Liver (tissue), 9 donors: ENCODE measurements around the gene RAD23A. TPM values are rescaled to one million over a fixed set of nuclear protein-coding genes. Genes with fewer than 3 reads are reported as not detected.

Experiments used
- DNase-seq: peaks from one replicate; pipeline ENCODE4 v3.0.0-alpha.2; 2017; ENCODE audit warnings: low spot score
- H3K27ac ChIP-seq, 2 donors: one replicate each; pipeline ENCODE4 v1.7.0; 2013; ENCODE audit warnings: inconsistent platforms in 2 of 2, low read length in 2 of 2, control low read depth in 1 of 2, low read depth in 1 of 2, mild to moderate bottlenecking in 1 of 2
- H3K27me3 ChIP-seq, 4 donors: one replicate each; pipeline versions ENCODE4 v1.6.1 to v1.7.0; 2013; ENCODE audit warnings: low read length in 3 of 4, inconsistent platforms in 1 of 4, mild to moderate bottlenecking in 1 of 4, moderate library complexity in 1 of 4; ENCODE audit not compliant: control insufficient read depth in 4 of 4, insufficient read depth in 4 of 4
- H3K36me3 ChIP-seq, 4 donors: one replicate each; pipeline versions ENCODE4 v1.6.1 to v1.7.0; 2013; ENCODE audit warnings: low read length in 3 of 4, mild to moderate bottlenecking in 3 of 4, low read depth in 1 of 4, moderate library complexity in 1 of 4; ENCODE audit not compliant: control insufficient read depth in 4 of 4, insufficient read depth in 3 of 4
- H3K4me1 ChIP-seq, 4 donors: one replicate each; pipeline versions ENCODE4 v1.6.1 to v1.7.0; 2013; ENCODE audit warnings: low read length in 3 of 4, mild to moderate bottlenecking in 3 of 4, moderate library complexity in 1 of 4; ENCODE audit not compliant: control insufficient read depth in 4 of 4, insufficient read depth in 4 of 4
- H3K4me3 ChIP-seq, 3 donors: one replicate each; pipeline versions ENCODE4 v1.6.1 to v1.7.0; 2013; ENCODE audit warnings: low read length in 3 of 3, control low read depth in 1 of 3, low read depth in 1 of 3, mild to moderate bottlenecking in 1 of 3
- H3K9ac ChIP-seq, 2 donors: one replicate each; pipeline ENCODE4 v1.7.0; 2013; ENCODE audit warnings: low read length in 2 of 2, mild to moderate bottlenecking in 2 of 2, moderate library complexity in 2 of 2, control low read depth in 1 of 2, low read depth in 1 of 2
- H3K9me3 ChIP-seq, 4 donors: one replicate each; pipeline versions ENCODE4 v1.6.1 to v1.7.0; 2013; ENCODE audit warnings: low read length in 3 of 4; ENCODE audit not compliant: control insufficient read depth in 4 of 4
- EGR1 ChIP-seq, 2 donors: IDR thresholded peaks; 2 replicates each; pipeline ENCODE4 v1.6.1; 2016 to 2018; ENCODE audit warnings: antibody characterized with exemption in 2 of 2, low read depth in 2 of 2
- FOXA1 ChIP-seq: IDR thresholded peaks from 2 replicates; pipeline ENCODE4 v1.6.1; 2016; ENCODE audit warnings: antibody characterized with exemption
- FOXA2 ChIP-seq: IDR thresholded peaks from 2 replicates; pipeline ENCODE4 v1.6.1; 2016; ENCODE audit warnings: antibody characterized with exemption
- GABPA ChIP-seq, 2 donors: IDR thresholded peaks in 1 of 2; conservative IDR thresholded peaks in 1 of 2; 2 replicates each; pipeline ENCODE4 v1.6.1; 2016; ENCODE audit warnings: antibody characterized with exemption in 2 of 2, mild to moderate bottlenecking in 1 of 2, moderate library complexity in 1 of 2
- HNF4G ChIP-seq: IDR thresholded peaks from 2 replicates; pipeline ENCODE4 v1.6.1; 2016; ENCODE audit warnings: antibody characterized with exemption
- JUND ChIP-seq, 2 donors: IDR thresholded peaks; 2 replicates each; pipeline ENCODE4 v1.6.1; 2016; ENCODE audit warnings: antibody characterized with exemption in 2 of 2
- NR2F2 ChIP-seq: IDR thresholded peaks from 2 replicates; pipeline ENCODE4 v1.6.1; 2016; ENCODE audit warnings: antibody characterized with exemption
- RAD21 ChIP-seq, 2 donors: IDR thresholded peaks; 2 replicates each; pipeline ENCODE4 v1.6.1; 2016; ENCODE audit warnings: antibody characterized with exemption in 2 of 2, mild to moderate bottlenecking in 2 of 2
- SP1 ChIP-seq: IDR thresholded peaks from 2 replicates; pipeline ENCODE4 v1.6.1; 2018; ENCODE audit warnings: antibody characterized with exemption, mild to moderate bottlenecking
- WGBS: extraction: QIAGEN DNeasy Blood & Tissue Kit; methylation state at CpG from one replicate; pipeline ENCODE4 v1.1.7; 2013; 5-methylcytosine and 5-hydroxymethylcytosine counted together
- polyA plus RNA-seq, 2 donors: library from polyadenylated mRNA; stranded (reverse) in 1 of 2; unstranded in 1 of 2; fragments of 200-250 nt in 1 of 2; fragments of >200 nt in 1 of 2; fragmentation: Nextera tagmentation in 1 of 2; extraction: Ambion mirVana in 1 of 2; gene quantifications; one replicate each; pipeline versions ENCODE4 v1.2.1 to v1.2.3, GENCODE V29; 2013 to 2015
- total RNA-seq, 2 donors: library from RNA; depleted of rRNA; stranded (reverse); fragments of >200 nt; gene quantifications; one replicate each; pipeline ENCODE4 v1.2.3, GENCODE V29; 2014
- TF ChIP-seq, protein P1 (sequence below): IDR thresholded peaks from 2 replicates; pipeline ENCODE4 v1.6.1; 2016; ENCODE audit warnings: antibody characterized with exemption
- TF ChIP-seq, protein P2 (sequence below): fragments of 150-350 bp; IDR thresholded peaks from 2 replicates; pipeline ENCODE4 v1.5.1; 2017; ENCODE audit warnings: improper control_type of control experiment, low read depth, low read length; ENCODE audit not compliant: missing input control
- TF ChIP-seq, protein P3 (sequence below): IDR thresholded peaks from 2 replicates; pipeline ENCODE4 v1.6.1; 2016; ENCODE audit warnings: antibody characterized with exemption
- TF ChIP-seq, protein P4 (sequence below): IDR thresholded peaks from 2 replicates; pipeline ENCODE4 v1.6.1; 2016; ENCODE audit warnings: antibody characterized with exemption, mild to moderate bottlenecking
- donor health status: healthy.
- donor health status: healthy.
- donor health status: healthy.
- donor health status: healthy.
- donor health status: healthy.

The RAD23A gene
- total and polyA plus RNA-seq, 4 donors, result 42.9 to 112 (median 66.8) TPM

DNA sequence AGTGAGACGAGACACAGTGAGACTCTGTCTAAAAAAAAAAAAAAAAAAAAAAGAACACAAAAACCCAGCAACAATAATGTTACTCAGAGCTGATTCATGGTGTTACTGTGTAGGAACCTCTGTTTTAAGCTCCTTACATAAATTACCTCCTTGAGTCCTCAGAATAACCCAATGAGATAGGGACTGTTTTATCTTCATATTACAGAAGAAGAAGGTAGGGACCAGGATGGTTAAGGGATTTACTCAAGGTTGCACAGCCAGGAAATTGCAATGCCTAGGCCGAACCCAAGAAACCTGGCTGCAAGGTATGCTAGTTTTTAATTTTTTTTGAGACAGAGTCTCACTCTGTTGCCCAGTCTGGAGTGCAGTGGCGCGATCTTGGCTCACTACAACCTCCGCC is 22.2 kb downstream of the RAD23A start:
- no peaks in the 10 kb centered on the region for H3K27me3 ChIP-seq
- H3K9me3 ChIP-seq, result no peaks in the 10 kb centered on the region
- H3K9ac ChIP-seq, result no peak overlapping the region
- H3K27ac ChIP-seq, result no peak overlapping the region
- WGBS, result 95% methylated on average over 5 of the region's 5 CpGs
- no peak overlapping the region for H3K4me3 ChIP-seq
- TF ChIP-seq FOXA1 (no peak), EGR1 (IDR thresholded peaks at IDR 0.05; ENCODE audit: low read depth in 2 of 2) (no peak)
- TF ChIP-seq, protein P1, sequence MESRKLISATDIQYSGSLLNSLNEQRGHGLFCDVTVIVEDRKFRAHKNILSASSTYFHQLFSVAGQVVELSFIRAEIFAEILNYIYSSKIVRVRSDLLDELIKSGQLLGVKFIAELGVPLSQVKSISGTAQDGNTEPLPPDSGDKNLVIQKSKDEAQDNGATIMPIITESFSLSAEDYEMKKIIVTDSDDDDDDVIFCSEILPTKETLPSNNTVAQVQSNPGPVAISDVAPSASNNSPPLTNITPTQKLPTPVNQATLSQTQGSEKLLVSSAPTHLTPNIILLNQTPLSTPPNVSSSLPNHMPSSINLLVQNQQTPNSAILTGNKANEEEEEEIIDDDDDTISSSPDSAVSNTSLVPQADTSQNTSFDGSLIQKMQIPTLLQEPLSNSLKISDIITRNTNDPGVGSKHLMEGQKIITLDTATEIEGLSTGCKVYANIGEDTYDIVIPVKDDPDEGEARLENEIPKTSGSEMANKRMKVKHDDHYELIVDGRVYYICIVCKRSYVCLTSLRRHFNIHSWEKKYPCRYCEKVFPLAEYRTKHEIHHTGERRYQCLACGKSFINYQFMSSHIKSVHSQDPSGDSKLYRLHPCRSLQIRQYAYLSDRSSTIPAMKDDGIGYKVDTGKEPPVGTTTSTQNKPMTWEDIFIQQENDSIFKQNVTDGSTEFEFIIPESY, result no peak
- TF ChIP-seq, protein P2, sequence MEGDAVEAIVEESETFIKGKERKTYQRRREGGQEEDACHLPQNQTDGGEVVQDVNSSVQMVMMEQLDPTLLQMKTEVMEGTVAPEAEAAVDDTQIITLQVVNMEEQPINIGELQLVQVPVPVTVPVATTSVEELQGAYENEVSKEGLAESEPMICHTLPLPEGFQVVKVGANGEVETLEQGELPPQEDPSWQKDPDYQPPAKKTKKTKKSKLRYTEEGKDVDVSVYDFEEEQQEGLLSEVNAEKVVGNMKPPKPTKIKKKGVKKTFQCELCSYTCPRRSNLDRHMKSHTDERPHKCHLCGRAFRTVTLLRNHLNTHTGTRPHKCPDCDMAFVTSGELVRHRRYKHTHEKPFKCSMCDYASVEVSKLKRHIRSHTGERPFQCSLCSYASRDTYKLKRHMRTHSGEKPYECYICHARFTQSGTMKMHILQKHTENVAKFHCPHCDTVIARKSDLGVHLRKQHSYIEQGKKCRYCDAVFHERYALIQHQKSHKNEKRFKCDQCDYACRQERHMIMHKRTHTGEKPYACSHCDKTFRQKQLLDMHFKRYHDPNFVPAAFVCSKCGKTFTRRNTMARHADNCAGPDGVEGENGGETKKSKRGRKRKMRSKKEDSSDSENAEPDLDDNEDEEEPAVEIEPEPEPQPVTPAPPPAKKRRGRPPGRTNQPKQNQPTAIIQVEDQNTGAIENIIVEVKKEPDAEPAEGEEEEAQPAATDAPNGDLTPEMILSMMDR, result no peak
- TF ChIP-seq, protein P3, sequence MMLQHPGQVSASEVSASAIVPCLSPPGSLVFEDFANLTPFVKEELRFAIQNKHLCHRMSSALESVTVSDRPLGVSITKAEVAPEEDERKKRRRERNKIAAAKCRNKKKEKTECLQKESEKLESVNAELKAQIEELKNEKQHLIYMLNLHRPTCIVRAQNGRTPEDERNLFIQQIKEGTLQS, result no peak
- H3K36me3 ChIP-seq, result no peaks in the 10 kb centered on the region
- H3K4me1 ChIP-seq, result peaks cover 0 to 15% (median 10%) of the 10 kb centered on the region in 4 donors
- DNase-seq, result no peak

DNA sequence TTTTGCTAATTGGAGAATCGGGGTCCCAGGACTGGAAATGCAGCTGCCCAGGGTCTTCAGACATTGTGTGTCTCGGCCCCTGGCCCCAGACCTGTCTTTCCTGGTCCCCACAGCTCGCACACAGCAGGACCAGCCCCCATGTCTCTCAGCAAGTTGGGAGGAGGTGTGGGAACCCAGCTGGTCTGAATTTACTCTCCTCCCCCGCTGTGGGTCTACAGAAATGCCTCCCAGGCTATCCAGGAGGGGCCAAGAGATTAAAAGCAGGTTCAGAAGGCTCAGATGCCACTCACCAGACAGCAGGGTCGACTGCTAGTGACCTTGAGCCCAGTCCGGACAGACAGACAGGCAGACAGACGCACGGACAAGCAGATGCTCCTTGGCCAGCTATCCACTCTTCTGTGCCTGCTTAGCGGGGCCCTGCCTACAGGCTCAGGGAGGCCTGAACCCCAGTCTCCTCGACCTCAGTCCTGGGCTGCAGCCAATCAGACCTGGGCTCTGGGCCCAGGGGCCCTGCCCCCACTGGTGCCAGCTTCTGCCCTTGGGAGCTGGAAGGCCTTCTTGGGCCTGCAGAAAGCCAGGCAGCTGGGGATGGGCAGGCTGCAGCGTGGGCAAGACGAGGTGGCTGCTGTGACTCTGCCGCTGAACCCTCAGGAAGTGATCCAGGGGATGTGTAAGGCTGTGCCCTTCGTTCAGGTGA is 23.8 kb downstream of the RAD23A start, which contains the start of gene DAND5:
Gene DAND5 (plus strand): TSS at position 285 of the 697 bp plus-strand sequence. CDS start 85 bp downstream, at position 370.
- Histone ChIP-seq H3K4me3 (no peak within 1 kb of the TSS), H3K4me1 (peaks cover 0 to 15% (median 10%) of the 10 kb centered on the region in 4 donors), H3K9me3 (no peaks in the 10 kb centered on the region), H3K27ac (no peak within 1 kb of the TSS), H3K9ac (no peak within 1 kb of the TSS), H3K36me3 (no peaks in the 10 kb centered on the region), H3K27me3 (no peaks in the 10 kb centered on the region)
- WGBS, result 56% methylated on average over 14 of the region's 14 CpGs
- TF ChIP-seq NR2F2 (no peak), GABPA (IDR thresholded peaks at IDR 0.05 in 1 of 2, conservative IDR thresholded peaks at IDR 0.05 in 1 of 2) (no peak), FOXA2 (no peak), JUND (IDR thresholded peaks at IDR 0.05) (no peak), HNF4G (no peak), SP1 (no peak), RAD21 (IDR thresholded peaks at IDR 0.05) (no peak)
- TF ChIP-seq, protein P4, sequence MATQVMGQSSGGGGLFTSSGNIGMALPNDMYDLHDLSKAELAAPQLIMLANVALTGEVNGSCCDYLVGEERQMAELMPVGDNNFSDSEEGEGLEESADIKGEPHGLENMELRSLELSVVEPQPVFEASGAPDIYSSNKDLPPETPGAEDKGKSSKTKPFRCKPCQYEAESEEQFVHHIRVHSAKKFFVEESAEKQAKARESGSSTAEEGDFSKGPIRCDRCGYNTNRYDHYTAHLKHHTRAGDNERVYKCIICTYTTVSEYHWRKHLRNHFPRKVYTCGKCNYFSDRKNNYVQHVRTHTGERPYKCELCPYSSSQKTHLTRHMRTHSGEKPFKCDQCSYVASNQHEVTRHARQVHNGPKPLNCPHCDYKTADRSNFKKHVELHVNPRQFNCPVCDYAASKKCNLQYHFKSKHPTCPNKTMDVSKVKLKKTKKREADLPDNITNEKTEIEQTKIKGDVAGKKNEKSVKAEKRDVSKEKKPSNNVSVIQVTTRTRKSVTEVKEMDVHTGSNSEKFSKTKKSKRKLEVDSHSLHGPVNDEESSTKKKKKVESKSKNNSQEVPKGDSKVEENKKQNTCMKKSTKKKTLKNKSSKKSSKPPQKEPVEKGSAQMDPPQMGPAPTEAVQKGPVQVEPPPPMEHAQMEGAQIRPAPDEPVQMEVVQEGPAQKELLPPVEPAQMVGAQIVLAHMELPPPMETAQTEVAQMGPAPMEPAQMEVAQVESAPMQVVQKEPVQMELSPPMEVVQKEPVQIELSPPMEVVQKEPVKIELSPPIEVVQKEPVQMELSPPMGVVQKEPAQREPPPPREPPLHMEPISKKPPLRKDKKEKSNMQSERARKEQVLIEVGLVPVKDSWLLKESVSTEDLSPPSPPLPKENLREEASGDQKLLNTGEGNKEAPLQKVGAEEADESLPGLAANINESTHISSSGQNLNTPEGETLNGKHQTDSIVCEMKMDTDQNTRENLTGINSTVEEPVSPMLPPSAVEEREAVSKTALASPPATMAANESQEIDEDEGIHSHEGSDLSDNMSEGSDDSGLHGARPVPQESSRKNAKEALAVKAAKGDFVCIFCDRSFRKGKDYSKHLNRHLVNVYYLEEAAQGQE, result no peak
- no peak for DNase-seq
